NCI-H2029 treated with DMSO at 0.1 percent for 48 hours (cell line): Measurements from ENCODE around the gene PRR36.
"Not testable (repeated sequence)": the region's sequence is repeated elsewhere in the genome, so short reads cannot be mapped to it uniquely, and the experiment has no call there.

Source experiments
- DNase-seq: peaks from one replicate; lab custom pipeline; 2025; lab: John Stamatoyannopoulos, UW

The PRR36 gene

GRCh38 chr19:7859831-7860713, 14.1 kb downstream of the PRR36 start:
- DNase-seq, result no peak

- not testable (repeated sequence) for DNase-seq
Observed at GRCh38 chr19:7859087-7859486, 15.1 kb downstream of the PRR36 start.

- no peak for DNase-seq
Observed at GRCh38 chr19:7858109-7858770, 15.9 kb downstream of the PRR36 start.

- DNase-seq, result no peak
Observed at GRCh38 chr19:7857727-7858108, 16.5 kb downstream of the PRR36 start.

GRCh38 chr19:7856679-7857663, 17.2 kb downstream of the PRR36 start:
- no peak for DNase-seq

GRCh38 chr19:7856109-7856591, 18.0 kb downstream of the PRR36 start:
- DNase-seq, result no peak

GRCh38 chr19:7855426-7856108, 18.6 kb downstream of the PRR36 start:
- no peak for DNase-seq

- no peak for DNase-seq
Observed at GRCh38 chr19:7853770-7854128, 20.4 kb downstream of the PRR36 start.

GRCh38 chr19:7852851-7853769, 21.1 kb downstream of the PRR36 start:
- peak; percentile 68 for DNase-seq

GRCh38 chr19:7851623-7852500, 22.3 kb downstream of the PRR36 start:
- DNase-seq, result no peak

- no peak for DNase-seq
Observed at GRCh38 chr19:7850945-7851622, 23.1 kb downstream of the PRR36 start.

GRCh38 chr19:7850000-7850813, 24.0 kb downstream of the PRR36 start:
- no peak for DNase-seq

GRCh38 chr19:7849631-7849999, 24.6 kb downstream of the PRR36 start:
- no peak for DNase-seq

- DNase-seq, result no peak
Observed at GRCh38 chr19:7848779-7849457, 25.3 kb downstream of the PRR36 start.

- no peak for DNase-seq
Observed at GRCh38 chr19:7847664-7848063, 26.5 kb downstream of the PRR36 start.

GRCh38 chr19:7846155-7846646, 28.0 kb downstream of the PRR36 start:
- no peak for DNase-seq
